Osteoblast (primary cell): ENCODE data around the gene ENGASE. TPM values are rescaled to one million over a fixed set of nuclear protein-coding genes. Genes with fewer than 3 reads are reported as not detected.

ENCODE experiments used
- DNase-seq: peaks from one replicate; pipeline ENCODE4 v3.0.0; 2011; ENCODE audit warnings: low spot score, mixed read lengths; ENCODE audit not compliant: insufficient read length; ENCODE audit errors: missing footprints
- H2AFZ ChIP-seq: 2 replicates; pipeline ENCODE4 v1.6.0; 2011; ENCODE audit warnings: mild to moderate bottlenecking, low read length
- H3K27ac ChIP-seq: 2 replicates; pipeline ENCODE4 v1.5.1; 2011; ENCODE audit warnings: mild to moderate bottlenecking, low read depth, low read length, moderate library complexity
- H3K27me3 ChIP-seq: 2 replicates; pipeline ENCODE4 v1.6.0; 2012; ENCODE audit warnings: mild to moderate bottlenecking, control low read depth, inconsistent platforms, low read length, moderate library complexity; ENCODE audit not compliant: insufficient read depth
- H3K36me3 ChIP-seq: 2 replicates; pipeline ENCODE4 v1.5.1; 2011; ENCODE audit warnings: mild to moderate bottlenecking, low read length, control low read depth, moderate library complexity; ENCODE audit not compliant: insufficient read depth
- H3K4me1 ChIP-seq: 2 replicates; pipeline ENCODE4 v1.5.1; 2011; ENCODE audit warnings: mild to moderate bottlenecking, low read length, control low read depth, moderate library complexity; ENCODE audit not compliant: insufficient read depth
- H3K4me2 ChIP-seq: 2 replicates; pipeline ENCODE4 v1.6.0; 2011; ENCODE audit warnings: mild to moderate bottlenecking, low read length; ENCODE audit not compliant: insufficient read depth
- H3K4me3 ChIP-seq: fragments of 200-600 bp; sonication (generic); 3 replicates; pipeline ENCODE4 v1.5.1; 2012; ENCODE audit warnings: mild to moderate bottlenecking, low read length, inconsistent platforms; ENCODE audit not compliant: insufficient read depth
- H3K79me2 ChIP-seq: 2 replicates; pipeline ENCODE4 v1.6.0; 2012; ENCODE audit warnings: mild to moderate bottlenecking, low read length, control low read depth, inconsistent platforms; ENCODE audit not compliant: insufficient read depth
- H3K9me3 ChIP-seq: 2 replicates; pipeline ENCODE4 v1.5.1; 2011; ENCODE audit warnings: low read depth, low read length, control low read depth
- H4K20me1 ChIP-seq: 2 replicates; pipeline ENCODE4 v1.6.0; 2012; ENCODE audit warnings: mild to moderate bottlenecking, low read length, control low read depth; ENCODE audit not compliant: insufficient read depth
- total RNA-seq: library from RNA; depleted of rRNA; stranded (reverse); fragments of >200 nt; gene quantifications from 2 replicates; pipeline ENCODE4 v1.2.3, GENCODE V29; 2012
- TF ChIP-seq, protein P1 (sequence below): IDR thresholded peaks from 2 replicates; pipeline ENCODE4 v1.5.1; 2011; ENCODE audit warnings: mild to moderate bottlenecking, low read depth, low read length, moderate library complexity; ENCODE audit errors: extremely low read depth

Gene ENGASE
- total RNA-seq, 1 donor, result 14.5 TPM

GRCh38 chr17:79054200-79054960 lies 20.2 kb upstream of the ENGASE start:
- H4K20me1 ChIP-seq, result no peaks in the 10 kb centered on the region
- no peak overlapping the region for H2AFZ ChIP-seq
- no peaks in the 10 kb centered on the region for H3K36me3 ChIP-seq
- H3K27ac ChIP-seq, result no peak overlapping the region
- H3K4me1 ChIP-seq, result peaks cover 3% of the 10 kb centered on the region
- DNase-seq, result no peak
- no peak overlapping the region for H3K4me2 ChIP-seq
- H3K79me2 ChIP-seq, result no peaks in the 10 kb centered on the region
- TF ChIP-seq, protein P1, sequence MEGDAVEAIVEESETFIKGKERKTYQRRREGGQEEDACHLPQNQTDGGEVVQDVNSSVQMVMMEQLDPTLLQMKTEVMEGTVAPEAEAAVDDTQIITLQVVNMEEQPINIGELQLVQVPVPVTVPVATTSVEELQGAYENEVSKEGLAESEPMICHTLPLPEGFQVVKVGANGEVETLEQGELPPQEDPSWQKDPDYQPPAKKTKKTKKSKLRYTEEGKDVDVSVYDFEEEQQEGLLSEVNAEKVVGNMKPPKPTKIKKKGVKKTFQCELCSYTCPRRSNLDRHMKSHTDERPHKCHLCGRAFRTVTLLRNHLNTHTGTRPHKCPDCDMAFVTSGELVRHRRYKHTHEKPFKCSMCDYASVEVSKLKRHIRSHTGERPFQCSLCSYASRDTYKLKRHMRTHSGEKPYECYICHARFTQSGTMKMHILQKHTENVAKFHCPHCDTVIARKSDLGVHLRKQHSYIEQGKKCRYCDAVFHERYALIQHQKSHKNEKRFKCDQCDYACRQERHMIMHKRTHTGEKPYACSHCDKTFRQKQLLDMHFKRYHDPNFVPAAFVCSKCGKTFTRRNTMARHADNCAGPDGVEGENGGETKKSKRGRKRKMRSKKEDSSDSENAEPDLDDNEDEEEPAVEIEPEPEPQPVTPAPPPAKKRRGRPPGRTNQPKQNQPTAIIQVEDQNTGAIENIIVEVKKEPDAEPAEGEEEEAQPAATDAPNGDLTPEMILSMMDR, result no peak
- peaks cover 2% of the 10 kb centered on the region for H3K27me3 ChIP-seq
- H3K9me3 ChIP-seq, result no peaks in the 10 kb centered on the region
- no peak overlapping the region for H3K4me3 ChIP-seq

DNA sequence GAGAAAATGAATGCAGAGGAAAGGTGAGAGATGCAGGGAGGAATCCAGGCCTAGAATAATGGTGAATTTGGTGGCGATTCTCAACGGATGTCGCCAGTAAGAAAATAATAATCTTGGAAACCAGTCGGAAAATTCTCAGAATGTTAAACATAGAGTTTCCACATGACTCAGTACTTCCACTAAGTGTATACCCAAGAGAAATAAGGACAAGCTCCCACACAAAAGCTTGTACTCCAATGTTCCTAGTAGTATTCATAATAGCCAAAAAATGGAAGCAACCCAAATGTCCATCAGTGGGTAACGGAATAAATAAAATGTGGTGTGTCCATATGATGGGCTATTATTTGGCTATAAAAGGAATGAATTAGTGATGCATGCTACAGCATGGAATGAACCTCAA lies 19.4 kb upstream of the ENGASE start:
- peaks cover 3% of the 10 kb centered on the region for H3K4me1 ChIP-seq
- no peaks in the 10 kb centered on the region for H3K9me3 ChIP-seq
- TF ChIP-seq, protein P1, result no peak
- no peaks in the 10 kb centered on the region for H4K20me1 ChIP-seq
- no peak overlapping the region for H3K27ac ChIP-seq
- no peaks in the 10 kb centered on the region for H3K79me2 ChIP-seq
- H3K4me2 ChIP-seq, result no peak overlapping the region
- no peak overlapping the region for H2AFZ ChIP-seq
- no peak overlapping the region for H3K4me3 ChIP-seq
- no peaks in the 10 kb centered on the region for H3K36me3 ChIP-seq
- no peak for DNase-seq
- peaks cover 2% of the 10 kb centered on the region for H3K27me3 ChIP-seq

DNA sequence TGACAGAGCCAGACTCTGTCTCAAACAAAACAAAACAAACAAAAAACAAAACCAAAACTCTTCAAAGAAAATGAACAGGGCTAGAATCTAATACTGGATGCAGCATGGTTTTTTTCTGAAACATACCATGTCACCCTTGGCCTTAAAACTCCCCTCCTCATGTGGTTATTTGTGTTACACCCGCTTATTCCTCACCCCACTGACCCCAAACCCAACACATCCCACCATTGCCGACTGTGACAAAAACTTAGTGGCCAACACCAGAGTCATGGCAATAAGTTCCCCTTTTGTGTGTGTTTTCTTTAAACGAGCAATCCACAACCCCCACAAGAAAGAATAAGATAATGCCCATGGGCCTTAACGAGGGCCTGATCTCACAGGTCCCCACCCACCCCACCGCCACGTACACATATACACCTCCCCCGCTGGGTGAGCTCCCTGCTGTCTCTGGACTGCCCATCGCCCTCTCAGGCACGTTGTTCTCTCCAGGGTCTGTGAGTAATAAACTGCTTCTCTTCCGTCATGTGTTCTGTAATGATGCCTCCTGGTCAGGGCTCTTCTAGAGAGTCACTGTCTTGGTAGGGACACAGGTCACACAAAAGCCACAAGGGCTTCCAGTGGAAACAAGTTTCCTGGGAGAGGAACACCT lies 16.8 kb upstream of the ENGASE start:
- Histone ChIP-seq H3K4me2 (no peak overlapping the region), H3K4me3 (no peak overlapping the region), H3K27ac (no peak overlapping the region), H4K20me1 (no peaks in the 10 kb centered on the region), H3K4me1 (peaks cover 3% of the 10 kb centered on the region), H3K79me2 (no peaks in the 10 kb centered on the region), H2AFZ (no peak overlapping the region), H3K9me3 (no peaks in the 10 kb centered on the region), H3K27me3 (peaks cover 2% of the 10 kb centered on the region), H3K36me3 (no peaks in the 10 kb centered on the region)
- DNase-seq, result no peak
- TF ChIP-seq, protein P1, result no peak

GRCh38 chr17:79062691-79063090 lies 11.9 kb upstream of the ENGASE start:
- H2AFZ ChIP-seq, result no peak overlapping the region
- no peak for DNase-seq

More at GRCh38 chr17:79062691-79063090, 11.9 kb upstream of the ENGASE start:
- H3K36me3 ChIP-seq, result no peaks in the 10 kb centered on the region
- no peak overlapping the region for H3K4me2 ChIP-seq
- TF ChIP-seq, protein P1, result no peak
- no peak overlapping the region for H3K4me3 ChIP-seq
- H4K20me1 ChIP-seq, result no peaks in the 10 kb centered on the region
- peaks cover 2% of the 10 kb centered on the region for H3K27me3 ChIP-seq
- H3K9me3 ChIP-seq, result no peaks in the 10 kb centered on the region
- no peak overlapping the region for H3K27ac ChIP-seq
- H3K4me1 ChIP-seq, result no peaks in the 10 kb centered on the region
- no peaks in the 10 kb centered on the region for H3K79me2 ChIP-seq
